NCI-H2227 (cell line): ENCODE data around the gene APOBEC4.
"Not testable (repeated sequence)": the region's sequence is repeated elsewhere in the genome, so short reads cannot be mapped to it uniquely, and the experiment has no call there.

Experiments used
- DNase-seq: peaks from one replicate; lab custom pipeline; 2025; ENCODE audit not compliant: unreplicated experiment; lab: John Stamatoyannopoulos, UW

Gene APOBEC4

GRCh38 chr1:183652547-183653461 is at the start of gene APOBEC4:
Gene APOBEC4 (minus strand): TSS chr1:183653316. CDS start chr1:183648781, 4,535 bp downstream.
- DNase-seq = no peak

GRCh38 chr1:183702813-183703198 is 49.7 kb upstream of the APOBEC4 start:
- DNase-seq = no peak

DNA sequence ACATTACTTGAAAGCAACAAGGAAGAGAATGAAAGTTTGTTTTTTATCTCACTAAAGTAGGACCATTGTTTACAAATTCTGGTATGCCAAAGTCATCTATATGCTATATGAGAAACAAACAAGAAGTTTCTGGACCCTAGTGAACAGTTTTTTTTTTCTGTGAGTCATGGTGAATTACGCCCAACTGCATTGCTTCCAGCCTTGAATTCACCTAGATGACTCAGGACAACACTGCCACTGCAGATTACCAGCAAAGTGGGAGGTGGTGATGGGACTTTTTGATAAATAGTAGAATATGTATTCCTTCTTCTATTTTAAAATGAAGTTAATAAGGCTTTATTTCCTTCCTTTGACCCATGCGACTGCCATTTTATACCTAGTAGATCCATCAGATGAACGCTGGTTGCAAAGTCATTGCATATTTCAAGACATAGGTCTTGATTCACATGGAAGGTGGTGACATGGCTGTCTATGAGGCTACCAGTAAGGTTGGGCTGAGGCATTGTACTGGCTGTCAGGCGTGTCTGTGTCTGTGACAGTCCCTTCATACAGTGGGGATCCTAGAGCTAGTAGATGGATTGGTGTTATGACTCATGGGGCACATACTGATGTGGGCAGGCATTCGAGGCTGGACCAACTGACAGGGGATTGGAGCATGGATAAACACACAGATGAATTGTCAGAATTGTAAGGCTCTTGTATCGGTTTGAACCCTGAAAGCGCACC is 49.1 kb upstream of the APOBEC4 start:
- no peak for DNase-seq

DNA sequence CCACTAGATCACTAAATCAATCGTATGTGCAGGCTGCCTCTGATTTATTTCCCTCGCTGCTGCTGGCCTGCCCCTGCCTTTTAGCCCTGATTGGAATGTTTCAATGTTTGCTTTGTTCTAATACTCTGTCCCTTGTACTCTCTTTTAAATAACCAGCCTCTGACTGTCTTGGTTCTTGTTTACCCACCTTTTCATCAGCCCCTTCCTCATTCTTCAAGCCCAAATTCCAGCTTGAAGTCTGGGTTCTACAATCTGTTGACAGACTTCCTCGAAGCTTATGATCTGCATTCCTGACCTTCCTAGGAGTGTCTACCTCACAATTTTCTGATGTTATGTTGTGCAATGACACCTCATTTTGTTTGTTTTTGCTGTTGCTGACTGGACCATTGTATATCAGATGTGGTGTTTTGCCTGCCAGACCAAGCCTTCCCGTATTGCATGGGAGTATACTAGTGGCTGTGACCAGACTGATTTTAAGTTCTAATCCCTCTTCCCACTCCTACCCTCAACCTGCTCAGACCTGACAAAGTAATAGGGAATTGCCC is 46.6 kb upstream of the APOBEC4 start:
- DNase-seq = no peak

DNA sequence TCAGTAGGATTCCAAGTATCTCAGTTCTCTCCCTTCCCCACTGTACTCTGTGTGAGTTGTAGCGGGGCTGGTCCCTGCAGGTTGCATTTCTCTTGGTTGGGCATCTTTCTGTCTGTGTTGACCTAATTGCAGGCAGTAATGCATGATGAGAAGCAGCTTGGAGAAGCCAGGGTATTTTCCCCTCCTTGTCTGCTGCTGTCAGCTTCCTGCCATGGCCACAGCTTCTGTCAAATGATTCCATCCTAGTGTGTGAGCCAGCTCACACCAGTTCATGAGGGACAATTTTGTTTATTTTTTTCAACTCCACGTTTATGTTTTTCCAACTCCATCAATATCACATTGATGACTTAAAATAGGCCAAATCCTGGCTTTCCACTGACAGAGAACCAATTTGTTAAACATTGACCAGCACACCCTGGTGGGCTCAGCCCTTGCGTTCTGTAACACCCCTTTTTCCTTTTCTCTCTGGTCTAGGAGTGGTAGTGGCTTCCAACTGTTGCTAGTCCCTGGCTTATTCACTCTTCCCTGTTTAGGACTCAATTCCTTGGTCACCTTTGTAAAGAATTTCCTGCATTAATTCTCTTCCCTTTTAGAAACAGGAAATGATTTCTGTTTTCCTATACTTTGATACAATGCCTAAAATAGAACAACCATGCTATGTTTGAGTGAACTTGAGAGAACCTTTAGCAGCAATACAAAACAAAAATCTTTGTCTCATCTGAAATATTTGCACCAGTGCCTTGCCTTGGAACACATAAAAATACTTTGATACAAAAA is 44.9 kb upstream of the APOBEC4 start:
- DNase-seq = no peak

DNA sequence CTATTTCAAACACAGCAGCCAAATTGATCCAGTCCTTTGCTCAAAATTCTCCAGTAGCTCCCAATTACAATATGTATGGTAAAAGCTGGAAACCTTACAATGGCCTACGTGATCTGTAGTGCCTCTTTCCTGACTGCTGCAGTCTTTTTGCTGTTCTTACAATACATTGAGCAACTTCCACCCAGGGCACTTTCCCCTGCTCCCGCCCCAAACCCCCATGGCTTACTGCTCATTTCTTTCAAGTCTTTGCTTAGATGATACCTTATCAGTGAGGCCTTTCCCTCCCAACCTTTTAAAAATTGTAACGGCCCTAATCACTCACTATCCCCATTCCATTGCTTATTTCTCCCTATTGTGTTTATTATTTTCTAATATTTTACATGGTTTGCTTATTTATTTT is 43.9 kb upstream of the APOBEC4 start:
- no peak for DNase-seq

DNA sequence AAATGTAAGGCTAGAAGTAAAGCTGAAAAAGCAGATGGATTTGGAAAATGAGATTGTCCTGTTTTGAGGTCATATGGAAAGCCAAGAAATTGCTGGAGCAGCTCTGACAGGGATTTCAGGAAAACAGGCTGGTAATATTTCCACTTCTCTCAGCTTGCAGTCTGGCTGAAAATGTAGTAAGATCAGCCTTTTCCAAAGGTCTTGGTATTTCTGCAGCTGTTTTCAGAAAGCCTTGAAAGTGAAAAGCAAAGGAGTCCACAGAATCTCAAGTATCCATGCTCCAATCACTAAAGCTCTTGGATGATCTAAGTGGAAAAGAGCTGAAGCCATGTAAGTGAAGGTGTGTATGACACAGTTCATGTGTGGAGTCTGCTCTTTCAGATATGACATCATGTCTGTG is 41.6 kb upstream of the APOBEC4 start:
- no peak for DNase-seq

DNA sequence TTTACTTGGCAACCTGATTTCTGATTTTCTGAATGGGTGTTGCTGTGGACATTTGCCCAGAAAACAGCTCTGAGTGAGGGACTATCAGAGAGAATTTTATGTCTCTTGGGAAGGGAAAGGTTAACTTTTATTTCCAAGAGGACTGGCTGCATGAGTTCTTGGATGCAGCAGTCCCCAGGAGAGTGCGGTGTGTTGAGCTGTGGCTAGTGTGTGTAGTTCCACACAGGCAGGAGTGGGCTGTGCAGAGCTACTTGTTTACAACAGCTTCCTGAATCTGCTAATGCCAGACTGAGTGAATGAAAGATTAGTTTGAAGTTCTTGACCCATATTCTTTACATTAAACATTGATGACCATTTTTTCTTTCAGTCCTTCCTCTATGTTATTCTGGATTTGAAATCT is 41.0 kb upstream of the APOBEC4 start:
- no peak for DNase-seq

- DNase-seq = no peak
Observed at GRCh38 chr1:183693521-183693920, 40.4 kb upstream of the APOBEC4 start.

DNA sequence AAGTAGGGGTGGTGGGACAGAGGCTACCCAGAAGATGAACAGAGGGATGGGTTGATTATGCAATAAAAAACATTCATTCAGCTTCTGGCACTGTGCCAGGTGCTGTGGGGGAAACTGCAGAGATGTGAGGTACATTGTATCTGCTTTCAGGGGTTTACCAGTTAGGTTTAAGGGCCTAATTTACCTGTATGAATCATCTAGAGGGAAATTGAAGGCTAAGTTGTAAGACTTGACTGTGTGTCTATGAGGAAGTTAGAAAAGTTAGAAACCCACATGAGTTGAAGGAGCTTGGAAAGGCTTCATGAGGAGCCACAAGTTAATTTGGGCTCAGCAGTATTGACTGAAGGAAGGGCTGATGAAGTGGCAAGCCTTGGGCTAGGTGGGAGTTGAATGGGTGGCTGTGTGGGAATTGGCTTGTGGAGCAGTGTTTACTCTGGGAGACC is 36.7 kb upstream of the APOBEC4 start:
- no peak for DNase-seq

- no peak for DNase-seq
Observed at GRCh38 chr1:183688341-183689060, 35.4 kb upstream of the APOBEC4 start.

DNA sequence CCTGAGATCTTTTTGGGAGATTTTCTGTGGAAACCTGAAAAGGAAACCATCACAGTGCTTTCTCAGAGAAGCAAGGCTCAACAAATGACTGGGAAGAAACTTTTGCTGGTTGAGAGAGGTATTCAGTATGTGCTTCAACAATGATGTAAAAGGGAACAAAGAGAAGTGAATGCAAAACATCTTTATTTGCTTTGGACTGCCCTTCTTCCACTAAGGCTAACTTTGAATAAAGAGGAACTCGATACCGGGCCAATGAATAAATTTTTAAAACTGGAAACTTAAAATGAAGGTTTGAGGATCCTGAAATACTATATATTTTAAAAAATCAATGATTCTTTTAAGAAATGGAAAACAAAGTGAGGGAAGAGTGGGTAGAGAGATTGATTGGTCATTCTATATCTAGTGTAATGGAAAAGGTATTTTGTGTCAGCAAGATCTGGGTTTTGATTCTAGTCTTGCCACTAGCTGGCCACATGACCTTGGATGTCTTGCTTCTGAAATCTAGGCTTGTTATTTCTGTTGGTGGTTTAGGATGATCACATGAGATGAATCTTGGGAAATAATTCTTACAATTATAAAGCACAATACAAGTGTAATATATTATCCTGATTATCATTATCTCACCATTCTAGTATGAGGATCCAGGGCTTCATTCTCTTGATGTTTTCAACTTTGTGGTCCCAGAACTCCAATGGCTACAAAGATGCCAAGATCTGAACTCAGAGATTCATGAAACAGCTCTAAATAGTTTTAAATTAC is 34.6 kb upstream of the APOBEC4 start:
- DNase-seq = no peak

DNA sequence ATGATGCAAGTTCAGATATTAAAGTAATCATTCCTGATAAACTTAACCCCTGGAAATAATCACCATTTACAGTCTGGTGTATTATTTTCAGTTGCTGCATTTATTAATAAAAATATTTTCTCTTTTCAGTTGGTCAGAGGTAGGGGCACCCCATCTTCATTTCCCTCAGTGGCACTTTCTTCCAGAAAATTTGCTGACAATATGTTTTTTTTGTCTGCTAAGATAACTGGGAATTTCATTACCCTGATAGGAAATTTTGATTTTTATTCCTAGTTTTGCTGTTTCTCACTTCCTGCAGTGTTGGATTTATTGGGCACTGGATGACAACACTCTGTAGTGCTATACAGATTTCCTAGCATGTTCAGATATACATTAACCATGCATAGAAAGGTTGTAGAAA is 33.1 kb upstream of the APOBEC4 start:
- DNase-seq = no peak

GRCh38 chr1:183685112-183685713 is 32.1 kb upstream of the APOBEC4 start:
- DNase-seq = peak; percentile 14

DNA sequence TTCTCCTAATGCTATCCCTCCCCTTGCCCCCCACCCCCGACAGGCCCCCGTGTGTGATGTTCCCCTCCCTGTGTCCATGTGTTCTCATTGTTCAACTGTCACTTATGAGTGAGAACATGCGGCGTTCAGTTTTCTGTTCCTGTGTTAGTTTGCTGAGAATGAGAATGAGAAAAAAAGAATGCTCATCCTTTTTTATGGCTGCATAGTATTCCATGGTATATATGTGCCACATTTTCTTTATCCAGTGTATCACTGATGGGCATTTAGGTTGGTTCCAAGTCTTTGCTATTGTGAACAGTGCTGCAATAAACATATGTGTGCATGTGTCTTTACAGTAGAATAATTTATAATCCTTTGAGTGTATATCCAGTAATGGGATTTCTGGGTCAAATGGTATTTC is 26.2 kb upstream of the APOBEC4 start:
- not testable (repeated sequence) for DNase-seq

GRCh38 chr1:183678819-183679218 is 25.7 kb upstream of the APOBEC4 start:
- no peak for DNase-seq

GRCh38 chr1:183676586-183677189 is 23.6 kb upstream of the APOBEC4 start:
- no peak for DNase-seq

GRCh38 chr1:183675883-183676585 is 22.9 kb upstream of the APOBEC4 start:
- DNase-seq = no peak
